NCI-H460 (cell line): Measurements from ENCODE around the gene HECTD4. TPM values are rescaled to one million over a fixed set of nuclear protein-coding genes. Genes with fewer than 3 reads are reported as not detected.

ENCODE experiments used
- small RNA-seq, 2 experiments: library from RNA; depleted of rRNA; stranded (forward); fragments of <200 nt; gene quantifications; one replicate each; pipeline ENCODE3, GENCODE V24; 2014
- total RNA-seq: library from RNA; depleted of rRNA; stranded (reverse); fragments of >200 nt; shearing (Covaris generic); gene quantifications from 2 replicates; pipeline ENCODE4 v1.2.3, GENCODE V29; 2014; rRNA removed

The HECTD4 gene
- total RNA-seq, 1 experiment from 2014 or later, result 13.6 TPM

Small RNAs within 50 kb of the gene (small RNA-seq; reads per million reads assigned to genes)
- 0 reads per million in 2 experiments for gene RF00019

Other genes starting within 250 kb of the HECTD4 start
- 2,910 and 2,965 TPM in 2 replicates for gene RPL6, start 27.2 kb upstream of the HECTD4 start, total RNA-seq
- 98.2 and 110 TPM in 2 replicates for gene PTPN11, start 36.5 kb upstream of the HECTD4 start, total RNA-seq